ENCODE results near the gene S100A2.

DNA sequence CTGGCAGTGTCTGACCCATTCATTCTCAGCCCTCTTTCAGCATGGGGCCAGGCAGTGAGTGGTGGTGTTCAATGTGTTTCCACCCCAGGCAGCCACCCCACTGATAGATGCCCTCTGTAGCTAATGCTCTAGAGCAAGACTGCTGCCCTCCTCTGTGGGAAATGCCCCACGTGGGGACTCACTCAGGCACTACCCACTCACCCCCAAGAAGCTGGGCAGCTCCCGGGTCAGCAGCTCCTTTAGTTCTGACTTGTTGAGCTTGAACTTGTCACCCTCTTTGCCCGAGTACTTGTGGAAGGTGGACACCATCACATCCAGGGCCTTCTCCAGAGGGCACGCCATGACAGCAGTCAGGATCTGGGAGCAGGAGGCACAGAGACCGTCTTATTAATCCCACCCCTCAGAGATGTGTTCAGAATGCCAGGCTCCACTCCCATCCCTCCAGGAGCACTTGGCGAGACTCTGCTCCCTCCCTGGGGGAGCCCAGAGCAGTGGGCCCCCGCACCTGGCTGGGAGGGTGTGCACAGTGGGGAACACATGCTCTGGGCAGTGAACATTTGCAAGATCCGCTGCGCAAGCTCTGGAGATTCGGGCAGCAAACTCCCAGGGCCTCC, 21.1 kb downstream of the S100A2 start:
- TF ChIP-seq GATA3 (IDR thresholded peaks at IDR 0.05; ENCODE audit: low read depth, low read length) (no peak), GATA2 (IDR thresholded peaks at IDR 0.05; ENCODE audit: low read depth, low read length) (no peak)
